GM13977 (cell line): ENCODE measurements around the gene ATP5F1E.
"Not testable (repeated sequence)": the region's sequence is repeated elsewhere in the genome, so short reads cannot be mapped to it uniquely, and the experiment has no call there.

Experiments
- DNase-seq: peaks from one replicate; pipeline ENCODE4 v3.0.0; 2012; ENCODE audit warnings: low spot score
- in situ Hi-C: fragments of 300-500 bp; cut with MboI; formaldehyde crosslinking; loops from one replicate; pipeline ENCODE4 v1.12.0; 2022; ENCODE audit warnings: low sequenced_read_pairs, low pct_unique_long_range_greater_than_20kb, mixed read lengths, inconsistent platforms; ENCODE audit not compliant: unreplicated experiment
- TF ChIP-seq, protein P1 (sequence below): IDR thresholded peaks from 2 replicates; pipeline ENCODE4 v1.5.1; 2012; ENCODE audit warnings: mild to moderate bottlenecking, control low read depth; ENCODE audit not compliant: insufficient read depth; ENCODE audit errors: extremely low read depth, missing control alignments

ATP5F1E gene

DNA sequence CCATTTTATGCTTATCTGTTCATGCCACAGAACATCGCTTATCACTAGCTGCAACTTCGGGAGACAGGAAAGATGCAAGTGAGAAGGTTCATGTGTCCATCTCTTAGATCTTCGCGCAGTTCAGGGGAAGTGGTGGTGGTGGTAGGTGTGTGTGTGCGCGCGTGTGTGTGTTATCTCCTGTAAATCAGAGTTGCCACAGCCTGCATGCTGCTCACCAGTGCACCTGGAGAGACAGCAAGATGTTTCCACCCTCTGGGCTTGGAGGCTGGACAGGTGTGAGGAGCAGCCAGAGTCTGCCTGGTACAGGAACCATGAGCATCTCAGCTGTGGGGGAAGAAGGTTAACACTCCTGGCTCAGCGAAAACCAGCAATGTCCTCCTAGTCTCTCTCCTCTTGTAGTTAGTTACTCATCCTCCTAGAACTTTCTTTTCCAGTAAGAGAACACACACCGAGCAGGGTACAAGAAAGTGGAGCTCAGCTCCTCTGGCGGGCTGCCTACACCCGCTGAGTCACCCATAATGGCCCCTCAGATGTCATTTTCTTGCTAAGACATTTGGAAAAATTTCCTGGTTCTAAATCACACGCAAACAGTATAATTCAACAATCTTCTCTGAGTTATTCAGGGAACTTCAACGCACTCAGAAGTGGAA lies 18.1 kb downstream of the ATP5F1E start:
- TF ChIP-seq, protein P1, sequence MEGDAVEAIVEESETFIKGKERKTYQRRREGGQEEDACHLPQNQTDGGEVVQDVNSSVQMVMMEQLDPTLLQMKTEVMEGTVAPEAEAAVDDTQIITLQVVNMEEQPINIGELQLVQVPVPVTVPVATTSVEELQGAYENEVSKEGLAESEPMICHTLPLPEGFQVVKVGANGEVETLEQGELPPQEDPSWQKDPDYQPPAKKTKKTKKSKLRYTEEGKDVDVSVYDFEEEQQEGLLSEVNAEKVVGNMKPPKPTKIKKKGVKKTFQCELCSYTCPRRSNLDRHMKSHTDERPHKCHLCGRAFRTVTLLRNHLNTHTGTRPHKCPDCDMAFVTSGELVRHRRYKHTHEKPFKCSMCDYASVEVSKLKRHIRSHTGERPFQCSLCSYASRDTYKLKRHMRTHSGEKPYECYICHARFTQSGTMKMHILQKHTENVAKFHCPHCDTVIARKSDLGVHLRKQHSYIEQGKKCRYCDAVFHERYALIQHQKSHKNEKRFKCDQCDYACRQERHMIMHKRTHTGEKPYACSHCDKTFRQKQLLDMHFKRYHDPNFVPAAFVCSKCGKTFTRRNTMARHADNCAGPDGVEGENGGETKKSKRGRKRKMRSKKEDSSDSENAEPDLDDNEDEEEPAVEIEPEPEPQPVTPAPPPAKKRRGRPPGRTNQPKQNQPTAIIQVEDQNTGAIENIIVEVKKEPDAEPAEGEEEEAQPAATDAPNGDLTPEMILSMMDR, result no peak
- DNase-seq, result no peak
- in situ Hi-C loops, result no loop called here

DNA sequence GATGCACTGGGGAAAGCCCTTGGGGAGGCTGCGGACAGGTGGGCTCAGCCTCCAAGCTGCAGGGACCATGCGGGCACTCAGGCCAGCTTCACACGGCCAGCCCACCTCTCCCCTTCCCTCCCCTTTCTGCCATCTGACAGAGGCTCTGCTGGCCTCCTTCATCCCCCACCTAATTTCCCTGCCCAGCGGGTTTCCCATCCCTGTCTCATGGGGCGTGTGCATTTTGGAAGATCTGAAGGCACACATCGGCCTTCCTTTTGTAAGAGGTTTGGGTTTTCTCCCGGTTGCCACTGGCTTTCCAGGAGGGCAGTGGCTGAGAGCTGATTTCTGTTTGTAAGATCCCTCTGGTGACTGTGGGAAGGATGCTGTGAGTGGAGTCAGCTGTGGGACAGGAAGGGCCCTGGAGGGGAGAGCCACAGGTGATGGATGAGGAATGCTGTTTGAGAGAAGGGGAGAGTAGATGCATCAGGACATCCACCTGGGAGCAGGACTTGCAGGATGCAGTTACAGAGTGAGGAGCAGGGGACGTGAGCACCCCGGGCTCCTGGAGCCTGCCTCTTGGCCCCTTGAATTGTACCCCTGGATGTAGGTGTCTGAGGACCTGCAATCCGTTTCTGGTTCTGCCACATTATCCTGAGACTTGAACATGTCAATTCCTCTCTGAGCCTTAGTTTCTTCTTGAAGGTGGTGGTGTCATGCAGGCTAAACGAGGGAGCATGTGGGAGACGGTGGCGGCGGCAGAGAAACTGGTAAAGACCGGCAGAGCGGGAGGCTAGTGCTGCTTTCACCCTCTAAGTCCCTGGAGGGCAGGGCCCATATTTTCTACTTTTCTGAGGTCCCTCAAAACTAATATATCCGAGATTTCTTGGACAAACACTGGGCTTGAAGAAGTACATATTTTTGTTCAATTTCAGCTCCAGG lies 18.8 kb downstream of the ATP5F1E start:
- DNase-seq, result no peak
- in situ Hi-C loops, result no loop called here
- TF ChIP-seq, protein P1, result no peak

DNA sequence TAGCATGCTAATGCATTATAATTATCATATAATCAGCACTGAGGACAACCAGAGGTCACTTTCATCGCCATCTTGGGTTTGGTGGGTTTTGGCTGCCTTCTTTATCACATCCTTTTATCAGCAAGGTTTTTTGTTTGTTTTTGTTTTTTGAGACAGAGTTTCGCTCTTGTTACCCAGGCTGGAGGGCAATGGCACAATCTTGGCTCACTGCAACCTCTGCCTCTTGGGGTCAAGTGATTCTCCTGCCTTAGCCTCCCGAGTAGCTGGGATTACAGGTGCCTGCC lies 20.3 kb downstream of the ATP5F1E start:
- in situ Hi-C loops, result not testable (repeated sequence)

DNA sequence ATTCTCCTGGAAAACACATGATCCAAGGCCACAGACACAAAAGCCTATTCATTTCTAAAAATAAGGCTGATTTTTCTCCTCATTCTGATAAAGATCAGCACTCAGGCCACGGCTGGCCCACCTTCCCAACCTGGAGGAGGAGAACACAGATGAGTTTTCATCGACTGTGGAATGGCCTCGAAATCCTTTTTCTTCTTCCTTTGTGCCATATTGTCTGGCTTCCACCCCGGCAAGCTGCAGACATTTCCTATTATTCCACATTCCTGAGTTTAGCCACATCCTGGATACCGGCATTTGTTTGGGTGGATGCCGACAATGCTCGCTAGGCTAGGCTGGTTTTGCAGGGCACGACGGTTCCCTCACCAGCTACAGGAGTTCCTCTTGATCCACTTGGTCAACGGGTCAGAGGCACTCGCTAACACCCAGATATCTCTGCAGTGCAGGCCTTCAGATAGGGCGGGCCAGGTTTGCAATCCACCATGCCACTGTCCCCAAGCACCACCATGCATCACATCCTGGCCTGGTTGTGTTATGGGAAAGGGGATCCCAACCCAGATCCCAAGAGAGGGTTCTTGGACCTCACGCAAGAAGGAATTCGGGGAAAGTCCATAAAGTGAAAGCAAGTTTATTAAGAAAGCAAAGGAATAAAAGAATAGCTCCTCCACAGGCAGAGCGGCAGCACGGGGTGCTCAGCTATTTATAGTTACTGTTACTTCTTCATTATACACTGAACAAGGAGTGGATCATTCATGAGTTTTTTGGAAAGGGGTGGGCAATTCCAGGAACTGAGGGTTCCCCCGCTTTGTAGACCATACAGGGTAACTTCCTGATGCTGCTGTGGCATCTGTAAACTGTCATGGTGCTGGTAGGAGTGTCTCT lies 20.9 kb downstream of the ATP5F1E start:
- no peak for DNase-seq
- in situ Hi-C loops, result no loop called here
- TF ChIP-seq, protein P1, result no peak

More for the DNA sequence above, 20.3 kb downstream of the ATP5F1E start:
- not testable (repeated sequence) for DNase-seq

DNA sequence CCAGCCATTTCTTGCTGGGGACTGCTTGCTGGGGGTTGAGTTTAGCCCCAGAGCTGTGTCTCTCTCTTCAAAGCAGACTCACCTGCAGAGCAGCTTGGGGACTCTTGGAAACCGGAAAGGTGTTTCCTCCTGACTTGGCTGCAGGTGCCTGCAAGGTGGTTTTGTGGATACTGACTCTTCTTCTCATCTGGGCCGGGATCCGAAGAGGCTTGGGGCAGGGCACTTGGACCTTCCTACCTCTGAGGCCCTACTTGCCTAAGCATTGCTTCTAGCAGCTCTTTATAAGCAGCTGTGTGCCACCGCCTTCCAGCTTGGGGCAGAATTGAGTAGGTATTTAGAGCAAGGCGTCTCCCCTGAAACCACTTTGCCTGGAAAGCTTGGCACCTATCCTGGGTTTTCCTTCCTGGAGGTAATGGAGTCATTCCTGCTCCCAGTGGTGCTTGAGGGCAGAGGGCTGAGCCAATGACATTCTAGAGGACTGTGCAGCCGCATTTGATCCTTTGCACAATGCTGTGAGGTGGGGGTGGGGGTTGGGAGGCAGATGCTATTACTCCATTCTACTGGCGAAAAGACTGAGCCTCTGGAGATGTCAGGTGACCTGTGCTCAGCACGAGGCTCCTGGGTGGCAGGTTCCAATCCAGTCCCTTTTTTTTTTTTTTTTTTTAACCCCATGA lies 21.7 kb downstream of the ATP5F1E start:
- in situ Hi-C loops, result no loop called here
- DNase-seq, result no peak

DNA sequence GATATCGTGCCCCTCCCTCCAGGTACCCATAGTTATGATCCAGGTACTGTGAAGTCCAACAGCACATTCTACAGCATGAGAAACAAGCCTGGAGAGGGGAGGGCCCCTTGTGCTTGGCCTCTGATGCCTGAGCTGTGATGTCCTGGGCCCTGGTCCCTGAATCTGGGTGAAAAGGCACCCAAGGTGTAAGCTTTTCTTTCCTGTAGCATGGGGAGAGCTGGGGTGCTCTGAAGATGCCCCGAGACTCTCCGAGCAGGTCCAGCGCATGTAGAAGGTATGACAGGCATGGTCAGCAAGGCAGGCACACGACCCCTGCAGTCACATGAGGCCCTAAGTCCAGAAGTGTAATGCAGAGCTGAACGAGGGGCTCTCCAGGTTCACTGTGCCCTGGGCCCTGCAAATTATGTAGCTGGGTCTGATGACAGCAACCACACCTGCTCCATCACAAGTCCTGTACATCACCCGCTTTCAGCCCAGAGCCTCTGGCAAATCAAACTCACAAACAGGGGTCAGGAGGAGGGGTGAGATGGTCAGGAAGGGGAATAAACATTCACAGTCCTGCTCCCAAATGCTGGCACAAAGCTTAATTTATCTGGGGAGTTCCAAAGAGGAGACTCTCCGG lies 23.3 kb downstream of the ATP5F1E start:
- in situ Hi-C loops, result no loop called here
- TF ChIP-seq, protein P1, result no peak
- DNase-seq, result no peak

More for the DNA sequence above, 21.7 kb downstream of the ATP5F1E start:
- TF ChIP-seq, protein P1, result no peak
